Ovary (tissue), 3 donors: ENCODE measurements around the gene SLC38A11.
"Not testable (repeated sequence)": the region's sequence is repeated elsewhere in the genome, so short reads cannot be mapped to it uniquely, and the experiment has no call there.

Source experiments
- CTCF ChIP-seq, 3 donors: fragments of 450-650 bp in 2 of 3; fragments of 200-600 bp in 1 of 3; IDR thresholded peaks; one replicate each; pipeline versions ENCODE4 v1.5.1 to v1.8.0; 2016 to 2022; ENCODE audit warnings: antibody characterized with exemption in 3 of 3, mild to moderate bottlenecking in 1 of 3
- EP300 ChIP-seq: sonication (generic); formaldehyde crosslinking; IDR thresholded peaks from one replicate; pipeline ENCODE4 v1.6.1; 2017; ENCODE audit warnings: antibody characterized with exemption
- POLR2A ChIP-seq: fragments of 450-650 bp; IDR thresholded peaks from one replicate; pipeline ENCODE4 v1.6.1; 2017; ENCODE audit warnings: antibody characterized with exemption, mild to moderate bottlenecking, moderate library complexity
- donor health status: DM: no; HTN: no; CAD: no.

GRCh38 chr2:164991361-164992092, 36.2 kb upstream of the SLC38A11 start:
- not testable (repeated sequence) for TF ChIP-seq CTCF (IDR thresholded peaks at IDR 0.05); POLR2A; EP300
